GM18868 (cell line): ENCODE data around the gene SCYGR4.
"Not testable (repeated sequence)": the region's sequence is repeated elsewhere in the genome, so short reads cannot be mapped to it uniquely, and the experiment has no call there.

Experiments used
- ATAC-seq: cut with Tn5 transposase; IDR thresholded peaks from one replicate; pipeline ENCODE4 v1.9.1; 2021; ENCODE audit warnings: mild to moderate bottlenecking, moderate library complexity; ENCODE audit not compliant: unreplicated experiment

The SCYGR4 gene

GRCh38 chr2:227665189-227665940 is 48.1 kb downstream of the SCYGR4 start:
- no peak for ATAC-seq

GRCh38 chr2:227666631-227667170 is 49.4 kb downstream of the SCYGR4 start, which contains the start of gene SCYGR5:
Gene SCYGR5, plus strand, starts transcription at chr2:227666804. Its CDS starts 0 bp downstream, at chr2:227666804.
- ATAC-seq, result not testable (repeated sequence)
